DOHH2 (cell line): ENCODE data around the gene NAV2.

Source experiments
- H3F3A ChIP-seq: fragments of 200-600 bp; sonication (generic), shearing (Covaris generic); 2 replicates; pipeline ENCODE4 v1.6.0; 2016; ENCODE audit warnings: antibody characterized with exemption, mild to moderate bottlenecking; ENCODE audit not compliant: control insufficient read depth, insufficient read depth
- H3K27ac ChIP-seq: fragments of 200-600 bp; sonication (generic); 2 replicates; pipeline ENCODE4 v1.5.1; 2014; ENCODE audit warnings: low read depth, mild to moderate bottlenecking, low read length, moderate library complexity
- H3K27me3 ChIP-seq: fragments of 200-600 bp; sonication (generic); 2 replicates; pipeline ENCODE4 v1.6.1; 2014; ENCODE audit warnings: mild to moderate bottlenecking, low read length, mixed read lengths; ENCODE audit not compliant: control insufficient read depth
- H3K36me3 ChIP-seq: fragments of 200-600 bp; sonication (generic); 2 replicates; pipeline ENCODE4 v1.6.1; 2014; ENCODE audit warnings: mild to moderate bottlenecking, low read length, moderate library complexity, mixed read lengths; ENCODE audit not compliant: control insufficient read depth
- H3K4me1 ChIP-seq: fragments of 200-600 bp; sonication (generic); 2 replicates; pipeline ENCODE4 v1.6.1; 2014; ENCODE audit warnings: mild to moderate bottlenecking, low read length, mixed read lengths; ENCODE audit not compliant: control insufficient read depth
- H3K4me2 ChIP-seq: fragments of 200-600 bp; sonication (generic); 2 replicates; pipeline ENCODE4 v1.6.0; 2014; ENCODE audit warnings: mild to moderate bottlenecking, low read length, moderate library complexity
- H3K4me3 ChIP-seq: fragments of 200-600 bp; sonication (generic); 2 replicates; pipeline ENCODE4 v1.5.1; 2014; ENCODE audit warnings: mild to moderate bottlenecking, low read length, mixed read lengths
- H3K79me2 ChIP-seq: fragments of 200-600 bp; sonication (generic); 2 replicates; pipeline ENCODE4 v1.6.1; 2014; ENCODE audit warnings: mild to moderate bottlenecking, low read length, mixed read lengths; ENCODE audit not compliant: control insufficient read depth
- H3K9me2 ChIP-seq: fragments of 200-600 bp; sonication (generic); replicated peaks from 2 replicates; pipeline ENCODE4 v1.6.1; 2014; ENCODE audit warnings: mild to moderate bottlenecking, low read length, mixed read lengths; ENCODE audit not compliant: control insufficient read depth
- H3K9me3 ChIP-seq: fragments of 200-600 bp; sonication (generic); 2 replicates; pipeline ENCODE4 v1.6.1; 2014; ENCODE audit warnings: antibody characterized with exemption, low read length, mixed read lengths; ENCODE audit not compliant: control insufficient read depth, insufficient read depth
- H4K20me1 ChIP-seq: fragments of 200-600 bp; sonication (generic); 2 replicates; pipeline ENCODE4 v1.6.0; 2014; ENCODE audit warnings: low read depth, mild to moderate bottlenecking, antibody characterized with exemption, low read length, moderate library complexity; ENCODE audit not compliant: control insufficient read depth, insufficient read depth
- CTCF ChIP-seq: fragments of 200-600 bp; sonication (generic); IDR thresholded peaks from one replicate; pipeline ENCODE4 v1.5.1; 2014; ENCODE audit warnings: antibody characterized with exemption, mild to moderate bottlenecking, low read depth, low read length; ENCODE audit not compliant: poor library complexity, severe bottlenecking
- EZH2phosphoT487 ChIP-seq: fragments of 200-600 bp; sonication (generic); IDR thresholded peaks from 2 replicates; pipeline ENCODE4 v1.6.1; 2017; ENCODE audit warnings: borderline replicate concordance, mild to moderate bottlenecking, antibody characterized with exemption, low read length, moderate library complexity, mixed read lengths

Gene NAV2

GRCh38 chr11:20042045-20042639, 329.5 kb downstream of the NAV2 start:
- no peaks in the 10 kb centered on the region for H3K27me3 ChIP-seq
- H3K4me3 ChIP-seq, result no peak overlapping the region
- H3K4me1 ChIP-seq, result peaks cover 6% of the 10 kb centered on the region; the same call in 1 of the 2 replicates
- H3K9me3 ChIP-seq, result no peaks in the 10 kb centered on the region
- no peaks in the 10 kb centered on the region for H3K79me2 ChIP-seq
- no peaks in the 10 kb centered on the region for H4K20me1 ChIP-seq
- no peaks in the 10 kb centered on the region for H3F3A ChIP-seq
- no peaks in the 10 kb centered on the region for H3K9me2 ChIP-seq
- no peak overlapping the region for H3K27ac ChIP-seq
- H3K36me3 ChIP-seq, result no peaks in the 10 kb centered on the region
- H3K4me2 ChIP-seq, result no peak overlapping the region
- TF ChIP-seq CTCF (no peak), EZH2phosphoT487 (no peak)

GRCh38 chr11:20042811-20043341, 330.2 kb downstream of the NAV2 start:
- Histone ChIP-seq H3K9me3 (no peaks in the 10 kb centered on the region), H3K27me3 (no peaks in the 10 kb centered on the region), H3K4me2 (no peak overlapping the region), H3K4me3 (no peak overlapping the region), H3K36me3 (no peaks in the 10 kb centered on the region), H3K4me1 (peaks cover 6% of the 10 kb centered on the region; the same call in 1 of the 2 replicates), H3F3A (no peaks in the 10 kb centered on the region), H3K9me2 (no peaks in the 10 kb centered on the region), H3K27ac (no peak overlapping the region), H4K20me1 (no peaks in the 10 kb centered on the region), H3K79me2 (no peaks in the 10 kb centered on the region)
- no peak for TF ChIP-seq CTCF
- TF ChIP-seq EZH2phosphoT487, result no peak

GRCh38 chr11:20043992-20044391, 331.4 kb downstream of the NAV2 start:
- Histone ChIP-seq H4K20me1 (no peaks in the 10 kb centered on the region), H3K9me2 (no peaks in the 10 kb centered on the region), H3K4me3 (no peak overlapping the region), H3F3A (no peaks in the 10 kb centered on the region), H3K4me2 (no peak overlapping the region), H3K27me3 (no peaks in the 10 kb centered on the region), H3K4me1 (peaks cover 6% of the 10 kb centered on the region; the same call in 1 of the 2 replicates), H3K36me3 (no peaks in the 10 kb centered on the region), H3K9me3 (no peaks in the 10 kb centered on the region), H3K27ac (no peak overlapping the region), H3K79me2 (no peaks in the 10 kb centered on the region)
- TF ChIP-seq EZH2phosphoT487 (no peak), CTCF (no peak)
